H1 (cell line): ENCODE data around the gene SHISA9. TPM values are rescaled to one million over a fixed set of nuclear protein-coding genes. Genes with fewer than 3 reads are reported as not detected.

Source experiments
- CTCF ChIA-PET: fragments of 300-600 bp; sonication (Branson Sonifier 250); formaldehyde crosslinking; loops from one replicate; lab custom pipeline; 2021; ENCODE audit not compliant: partially characterized antibody; lab: Charles Lee
- POLR2A ChIA-PET: fragments of 300-600 bp; sonication (Branson Sonifier 250); formaldehyde crosslinking; loops from one replicate; lab custom pipeline; 2021; ENCODE audit warnings: inconsistent platforms; ENCODE audit not compliant: partially characterized antibody; lab: Charles Lee
- DNase-seq, 2 experiments: peaks; one replicate each; pipeline versions ENCODE4 v3.0.0 to v3.0.0-alpha.2; 2010 to 2022; ENCODE audit warnings: low spot score in 2 of 2, low read depth in 1 of 2, mixed read lengths in 1 of 2
- FAIRE-seq: peaks from 2 replicates; lab custom pipeline; 2011; peaks lifted over from hg19 to GRCh38; lab: Jason Lieb, UNC
- H2AFZ ChIP-seq: 2 replicates; pipeline ENCODE4 v1.8.1; 2012; ENCODE audit warnings: low read length, inconsistent platforms
- H2AK5ac ChIP-seq: 2 replicates; pipeline ENCODE4 v1.6.1; 2013; ENCODE audit warnings: low read depth, low read length
- H2BK120ac ChIP-seq: replicated peaks from 2 replicates; pipeline ENCODE3; 2013; ENCODE audit warnings: low read depth, low read length, inconsistent platforms
- H2BK12ac ChIP-seq: 2 replicates; pipeline ENCODE4 v1.6.1; 2013; ENCODE audit warnings: low read depth, low read length
- H2BK15ac ChIP-seq: 2 replicates; pipeline ENCODE4 v1.6.1; 2013; ENCODE audit warnings: low read length
- H2BK20ac ChIP-seq: 2 replicates; pipeline ENCODE4 v1.6.1; 2013; ENCODE audit warnings: low read length
- H2BK5ac ChIP-seq: 2 replicates; pipeline ENCODE4 v1.6.1; 2013; ENCODE audit warnings: low read depth, low read length
- H3K14ac ChIP-seq: 2 replicates; pipeline ENCODE4 v1.6.1; 2013; ENCODE audit warnings: inconsistent platforms; ENCODE audit not compliant: insufficient read length
- H3K18ac ChIP-seq: 2 replicates; pipeline ENCODE4 v1.6.1; 2013; ENCODE audit warnings: low read length; ENCODE audit errors: extremely low read depth
- H3K23ac ChIP-seq: 2 replicates; pipeline ENCODE4 v1.6.1; 2013; ENCODE audit warnings: inconsistent platforms; ENCODE audit not compliant: insufficient read length
- H3K23me2 ChIP-seq: 2 replicates; pipeline ENCODE4 v1.6.1; 2013; ENCODE audit warnings: low read depth, low read length
- H3K27ac ChIP-seq: 2 replicates; pipeline ENCODE4 v1.6.1; 2011; ENCODE audit warnings: low read depth, low read length, inconsistent platforms
- H3K27me3 ChIP-seq, 4 experiments: replicated peaks in 1 of 4; 1 replicate in 1 of 4; 2 replicates in 3 of 4; pipeline versions ENCODE4 v1.6.1 to v1.8.1; 2011 to 2013; ENCODE audit warnings: low read length in 3 of 4, mild to moderate bottlenecking in 3 of 4, inconsistent platforms in 2 of 4, mixed read lengths in 2 of 4, moderate library complexity in 1 of 4; ENCODE audit not compliant: control insufficient read depth in 3 of 4, insufficient read depth in 3 of 4; ENCODE audit errors: extremely low read depth in 1 of 4
- H3K36me3 ChIP-seq, 4 experiments: 2 replicates each; pipeline versions ENCODE4 v1.6.1 to v1.8.1; 2011 to 2013; ENCODE audit warnings: mild to moderate bottlenecking in 4 of 4, low read length in 3 of 4, moderate library complexity in 2 of 4, control low read depth in 1 of 4, inconsistent platforms in 1 of 4; ENCODE audit not compliant: insufficient read depth in 4 of 4, control insufficient read depth in 2 of 4
- H3K4ac ChIP-seq: replicated peaks from 2 replicates; pipeline ENCODE3; 2013; ENCODE audit warnings: low read length, low read depth, mixed read lengths, inconsistent platforms; ENCODE audit not compliant: insufficient read length
- H3K4me1 ChIP-seq, 4 experiments: replicated peaks in 1 of 4; 1 replicate in 1 of 4; 2 replicates in 3 of 4; pipeline versions ENCODE4 v1.6.1 to v1.8.1; 2011 to 2013; ENCODE audit warnings: low read length in 3 of 4, inconsistent platforms in 2 of 4, mixed read lengths in 1 of 4; ENCODE audit not compliant: insufficient read depth in 4 of 4, control insufficient read depth in 3 of 4
- H3K4me2 ChIP-seq, 2 experiments: 2 replicates each; pipeline versions ENCODE4 v1.6.1 to v1.8.1; 2011 to 2013; ENCODE audit warnings: low read depth in 2 of 2, low read length in 2 of 2, control low read depth in 1 of 2, inconsistent platforms in 1 of 2, mild to moderate bottlenecking in 1 of 2; ENCODE audit not compliant: insufficient read depth in 1 of 2
- H3K4me3 ChIP-seq, 4 experiments: fragments of 200-600, 300-600 bp in 1 of 4; sonication (generic), shearing (Covaris generic), sonication (Bioruptor Twin) in 1 of 4; 2 replicates each; pipeline versions ENCODE4 v1.5.1 to v1.8.1; 2011 to 2016; ENCODE audit warnings: low read length in 4 of 4, low read depth in 3 of 4, control low read depth in 2 of 4, inconsistent platforms in 2 of 4, mild to moderate bottlenecking in 2 of 4, mixed read lengths in 1 of 4, moderate library complexity in 1 of 4; ENCODE audit not compliant: insufficient read depth in 2 of 4; ENCODE audit errors: extremely low read depth in 1 of 4
- H3K56ac ChIP-seq: replicated peaks from 2 replicates; pipeline ENCODE3; 2013; ENCODE audit warnings: low read depth, mild to moderate bottlenecking, mixed read lengths, low read length, inconsistent platforms; ENCODE audit not compliant: insufficient read length
- H3K79me1 ChIP-seq: 2 replicates; pipeline ENCODE4 v1.6.1; 2013; ENCODE audit warnings: low read depth, low read length, control low read depth
- H3K79me2 ChIP-seq, 2 experiments: 2 replicates each; pipeline versions ENCODE4 v1.6.1 to v1.8.1; 2012 to 2013; ENCODE audit warnings: low read length in 2 of 2, mild to moderate bottlenecking in 2 of 2, inconsistent platforms in 1 of 2; ENCODE audit not compliant: insufficient read depth in 2 of 2, control insufficient read depth in 1 of 2
- H3K9ac ChIP-seq, 4 experiments: replicated peaks in 1 of 4; 1 replicate in 1 of 4; 2 replicates in 3 of 4; pipeline versions ENCODE4 v1.6.1 to v1.8.1; 2011 to 2013; ENCODE audit warnings: low read depth in 3 of 4, low read length in 3 of 4, control low read depth in 2 of 4, mild to moderate bottlenecking in 2 of 4, moderate library complexity in 2 of 4, inconsistent platforms in 1 of 4; ENCODE audit errors: extremely low read depth in 1 of 4
- H3K9me3 ChIP-seq, 2 experiments: 2 replicates each; pipeline versions ENCODE4 v1.6.1 to v1.8.1; 2012 to 2013; ENCODE audit warnings: mild to moderate bottlenecking in 2 of 2, moderate library complexity in 2 of 2, control low read depth in 1 of 2, inconsistent platforms in 1 of 2, low read depth in 1 of 2, low read length in 1 of 2, mixed read lengths in 1 of 2; ENCODE audit not compliant: insufficient read depth in 2 of 2
- H4K20me1 ChIP-seq, 2 experiments: replicated peaks in 1 of 2; 2 replicates each; pipeline versions ENCODE3 to v1.8.1; 2011 to 2013; ENCODE audit warnings: inconsistent platforms in 2 of 2, low read length in 2 of 2, mild to moderate bottlenecking in 1 of 2; ENCODE audit not compliant: insufficient read depth in 2 of 2, control insufficient read depth in 1 of 2
- H4K5ac ChIP-seq: 2 replicates; pipeline ENCODE4 v1.6.1; 2013; ENCODE audit warnings: low read length, low read depth, mixed read lengths, inconsistent platforms; ENCODE audit not compliant: insufficient read length
- H4K8ac ChIP-seq: 2 replicates; pipeline ENCODE4 v1.8.0; 2013; ENCODE audit warnings: mild to moderate bottlenecking, moderate library complexity, low read length, inconsistent platforms; ENCODE audit not compliant: insufficient read depth; ENCODE audit errors: extremely low read depth
- H4K91ac ChIP-seq: replicated peaks from 2 replicates; pipeline ENCODE3; 2013; ENCODE audit warnings: low read length, mixed read lengths, inconsistent platforms; ENCODE audit not compliant: insufficient read length
- WGBS, 2 experiments: shearing (Covaris generic) in 1 of 2; methylation state at CpG; one replicate each; pipeline versions ENCODE4 v1.1.6 to v1.1.7; 2013 to 2015; ENCODE audit warnings: low lambda C conversion rate in 2 of 2, mixed read lengths in 2 of 2, inconsistent platforms in 1 of 2, low coverage in 1 of 2, missing lambda C conversion rate in 1 of 2; ENCODE audit not compliant: insufficient replicate concordance in 2 of 2, insufficient coverage in 1 of 2, insufficient read length in 1 of 2; ENCODE audit errors: extremely low coverage in 1 of 2, missing lambda C conversion rate in 1 of 2; 5-methylcytosine and 5-hydroxymethylcytosine counted together
- polyA plus RNA-seq, 7 experiments: library from polyadenylated mRNA; depleted of rRNA in 3 of 7; stranded (reverse) in 5 of 7; unstranded in 2 of 7; fragments of >200 nt in 5 of 7; fragments of 200-250 nt in 2 of 7; gene quantifications; 1 replicate in 5 of 7; 2 replicates in 1 of 7; 4 replicates in 1 of 7; pipeline versions ENCODE4 v1.2.1 to v1.2.3, GENCODE V29; 2011 to 2013; ENCODE audit warnings: missing spikeins in 2 of 7, mixed read lengths in 2 of 7
- total RNA-seq: library from RNA; stranded (reverse); fragmentation: NEBNext Ultra II Directional; extraction: Animal tissue kit (Norgen Biotek cat#: 25700); gene quantifications from 2 replicates; pipeline ENCODE4 v1.2.1, GENCODE V29; 2021

Gene SHISA9
- total and polyA plus RNA-seq, 2 of the 8 experiments (the other 6 are each of a cell fraction or from before 2014, with no cell fraction given), result 25.6 to 39.8 TPM

GRCh38 chr16:13245713-13246377, 344.4 kb downstream of the SHISA9 start:
- WGBS, 2 experiments, result 88% methylated on average over 6 of the region's 6 CpGs; no CpG with 5 or more reads in 1 of the 2 experiments
- Histone ChIP-seq H2AK5ac (no peak overlapping the region), H3K14ac (no peak overlapping the region), H3K23me2 (no peaks in the 10 kb centered on the region), H3K79me1 (no peaks in the 10 kb centered on the region), H2BK12ac (no peak overlapping the region), H3K4ac (no peak overlapping the region), H3K4me1 (no peaks in the 10 kb centered on the region; a peak in 2 of 7 replicates), H4K91ac (no peak overlapping the region), H4K8ac (no peak overlapping the region), H2AFZ (no peak overlapping the region), H3K27me3 (no peaks in the 10 kb centered on the region), H3K18ac (no peak overlapping the region), H3K9me3 (no peaks in the 10 kb centered on the region), H2BK5ac (no peak overlapping the region), H3K36me3 (no peaks in the 10 kb centered on the region), H3K56ac (no peak overlapping the region), H3K23ac (no peak overlapping the region), H2BK15ac (no peak overlapping the region), H2BK120ac (no peak overlapping the region), H3K9ac (no peak overlapping the region), H2BK20ac (no peak overlapping the region), H3K79me2 (no peaks in the 10 kb centered on the region), H3K4me3 (no peak overlapping the region), H4K20me1 (peaks cover 0 to 3% of the 10 kb centered on the region in 2 experiments), H3K27ac (no peak overlapping the region), H3K4me2 (no peak overlapping the region), H4K5ac (no peak overlapping the region)
- DNase-seq (no peak), FAIRE-seq (no peak)
- ChIA-PET CTCF (interaction anchor here (1.3 kb wide), 1 partner anchor 29 kb away, joined by 3 read pairs; no protein-coding TSS in a partner anchor), POLR2A (interaction anchor here (0.5 kb wide), 1 partner anchor 413 kb away, joined by 3 read pairs; no protein-coding TSS in a partner anchor)
